GM12878 (cell line): ENCODE measurements around the gene RALGPS1. TPM values are rescaled to one million over a fixed set of nuclear protein-coding genes. Genes with fewer than 3 reads are reported as not detected.

Experiments used
- ATAC-seq: fragments of 200-7000 bp; cut with Tn5 transposase; 3 replicates; pipeline ENCODE4 v1.9.1; 2020; ENCODE audit warnings: mild to moderate bottlenecking, moderate library complexity
- BruUV-seq: library from RNA; stranded (reverse); fragments of 400-500 nt; replicated peaks from 2 replicates; lab custom pipeline; 2021; lab: Mats Ljungman, UMichigan
- CTCF ChIA-PET: fragments of 300-600 bp; sonication (Branson Sonifier 250); formaldehyde crosslinking; extraction: SDS; loops from one replicate; lab custom pipeline; 2021; ENCODE audit warnings: inconsistent platforms; lab: Yijun Ruan, JAX
- POLR2A ChIA-PET: fragments of 350-600 bp; formaldehyde crosslinking; extraction: SDS; loops from one replicate; lab custom pipeline; 2021; ENCODE audit warnings: inconsistent platforms; lab: Charles Lee
- RAD21 ChIA-PET: fragments of 300-600 bp; sonication (Branson Sonifier 250); formaldehyde crosslinking; loops from one replicate; lab custom pipeline; 2023; ENCODE audit warnings: antibody characterized with exemption; ENCODE audit not compliant: unreplicated experiment; lab: Charles Lee
- SMC1A ChIA-PET: fragments of 300-600 bp; sonication (Branson Sonifier 250); formaldehyde crosslinking; loops from one replicate; lab custom pipeline; 2023; ENCODE audit not compliant: unreplicated experiment, uncharacterized antibody; lab: Charles Lee
- DNase-seq: peaks from one replicate; pipeline ENCODE4 v3.0.0-alpha.2; 2011; ENCODE audit warnings: low read depth, low spot score
- FAIRE-seq: peaks from 3 replicates; lab custom pipeline; 2011; peaks lifted over from hg19 to GRCh38; lab: Jason Lieb, UNC
- H2AFZ ChIP-seq: 2 replicates; pipeline ENCODE4 v1.6.0; 2011; ENCODE audit warnings: low read depth, low read length, control low read depth; ENCODE audit not compliant: control insufficient read depth
- H3K27ac ChIP-seq: 2 replicates; pipeline ENCODE4 v1.5.1; 2011; ENCODE audit warnings: control low read depth; ENCODE audit not compliant: control insufficient read depth, insufficient read depth
- H3K27me3 ChIP-seq, 2 experiments: replicated peaks in 1 of 2; 2 replicates each; pipeline versions ENCODE4 v1.6.0 to v1.6.1; 2011; ENCODE audit warnings: low read length in 1 of 2; ENCODE audit not compliant: control insufficient read depth in 2 of 2, insufficient read depth in 2 of 2
- H3K36me3 ChIP-seq, 2 experiments: 2 replicates each; pipeline ENCODE4 v1.5.1; 2011; ENCODE audit warnings: low read length in 1 of 2; ENCODE audit not compliant: control insufficient read depth in 2 of 2, insufficient read depth in 2 of 2
- H3K4me1 ChIP-seq: 2 replicates; pipeline ENCODE4 v1.6.1; 2011; ENCODE audit warnings: mild to moderate bottlenecking, low read length, moderate library complexity, mixed read lengths; ENCODE audit not compliant: control insufficient read depth, insufficient read depth
- H3K4me2 ChIP-seq: 2 replicates; pipeline ENCODE4 v1.6.0; 2011; ENCODE audit warnings: control low read depth; ENCODE audit not compliant: control insufficient read depth, insufficient read depth
- H3K4me3 ChIP-seq: fragments of 200-600 bp; sonication (generic); 2 replicates; pipeline ENCODE4 v1.5.1; 2016
- H3K79me2 ChIP-seq: 2 replicates; pipeline ENCODE4 v1.6.0; 2011; ENCODE audit warnings: low read length; ENCODE audit not compliant: control insufficient read depth, insufficient read depth
- H3K9ac ChIP-seq: 2 replicates; pipeline ENCODE4 v1.8.0; 2011; ENCODE audit warnings: low read length, control low read depth, mixed read lengths; ENCODE audit not compliant: control insufficient read depth, insufficient read depth
- H3K9me3 ChIP-seq: replicated peaks from 3 replicates; pipeline ENCODE4 v1.5.1; 2011; ENCODE audit warnings: mild to moderate bottlenecking, low read length; ENCODE audit not compliant: control insufficient read depth, insufficient read depth
- H4K20me1 ChIP-seq: 2 replicates; pipeline ENCODE4 v1.6.0; 2011; ENCODE audit not compliant: control insufficient read depth, insufficient read depth
- BCLAF1 ChIP-seq: fragments of 450-650 bp; IDR thresholded peaks from 2 replicates; pipeline ENCODE4 v1.6.1; 2017; ENCODE audit warnings: antibody characterized with exemption, mild to moderate bottlenecking, moderate library complexity
- EP300 ChIP-seq, 2 experiments: fragments of 150-350 bp in 1 of 2; IDR thresholded peaks; 2 replicates each; pipeline ENCODE4 v1.6.1; 2011 to 2012; ENCODE audit warnings: low read depth in 2 of 2, low read length in 2 of 2, borderline replicate concordance in 1 of 2, improper control_type of control experiment in 1 of 2, inconsistent platforms in 1 of 2; ENCODE audit not compliant: control insufficient read depth in 1 of 2
- IKZF1 ChIP-seq: fragments of 450-650 bp; conservative IDR thresholded peaks from 2 replicates; pipeline ENCODE4 v1.6.1; 2017; ENCODE audit warnings: antibody characterized with exemption, mild to moderate bottlenecking
- MTA2 ChIP-seq: fragments of 450-650 bp; IDR thresholded peaks from 2 replicates; pipeline ENCODE4 v1.6.1; 2016; ENCODE audit warnings: low read depth, mild to moderate bottlenecking, moderate library complexity
- NR2C1 ChIP-seq: fragments of 450-650 bp; IDR thresholded peaks from 2 replicates; pipeline ENCODE4 v1.6.1; 2017; ENCODE audit warnings: antibody characterized with exemption, mild to moderate bottlenecking, moderate library complexity
- NR2C2 ChIP-seq: IDR thresholded peaks from 2 replicates; pipeline ENCODE4 v1.6.1; 2011; ENCODE audit warnings: borderline replicate concordance, low read depth; ENCODE audit not compliant: control insufficient read depth, insufficient read length
- NR2F1 ChIP-seq: fragments of 450-650 bp; conservative IDR thresholded peaks from 2 replicates; pipeline ENCODE4 v1.6.1; 2017; ENCODE audit warnings: mild to moderate bottlenecking
- POLR2AphosphoS5 ChIP-seq: IDR thresholded peaks from 2 replicates; pipeline ENCODE4 v1.6.1; 2011; ENCODE audit warnings: mild to moderate bottlenecking, low read length, inconsistent platforms
- RB1 ChIP-seq: fragments of 450-650 bp; formaldehyde crosslinking; IDR thresholded peaks from 2 replicates; pipeline ENCODE4 v1.6.1; 2017; ENCODE audit warnings: mild to moderate bottlenecking, borderline replicate concordance
- RELB ChIP-seq: fragments of 450-650 bp; IDR thresholded peaks from 2 replicates; pipeline ENCODE4 v1.6.1; 2017; ENCODE audit warnings: low read depth, mild to moderate bottlenecking, moderate library complexity
- WRNIP1 ChIP-seq: IDR thresholded peaks from 2 replicates; pipeline ENCODE4 v1.6.1; 2011; ENCODE audit warnings: low read depth, low read length, improper control_type of control experiment, borderline replicate concordance
- ZNF274 ChIP-seq: IDR thresholded peaks from one replicate; pipeline ENCODE4 v1.8.0; 2011; ENCODE audit not compliant: insufficient read length, insufficient read depth
- ZNF384 ChIP-seq: IDR thresholded peaks from 2 replicates; pipeline ENCODE4 v1.6.1; 2012; ENCODE audit warnings: low read depth, mild to moderate bottlenecking, low read length, improper control_type of control experiment, borderline replicate concordance
- WGBS: methylation state at CpG from one replicate; pipeline ENCODE4 v1.1.6; 2016; ENCODE audit warnings: low lambda C conversion rate; ENCODE audit not compliant: insufficient replicate concordance, insufficient coverage; ENCODE audit errors: missing lambda C conversion rate; 5-methylcytosine and 5-hydroxymethylcytosine counted together
- in situ Hi-C: fragments of 300-500 bp; cut with MboI; formaldehyde crosslinking; loops from 9 replicates; pipeline ENCODE4 v1.14.3; 2018; ENCODE audit warnings: mixed read lengths
- intact Hi-C: fragments of 100-400 bp; cut with micrococcal nuclease; formaldehyde crosslinking; loops from one replicate; pipeline ENCODE4 v1.14.2; 2022; ENCODE audit not compliant: unreplicated experiment
- polyA plus RNA-seq, 11 experiments: library from polyadenylated mRNA; depleted of rRNA in 4 of 11; unstranded in 6 of 11; stranded (reverse) in 5 of 11; fragments of >200 nt; fragmentation: Nextera tagmentation in 4 of 11; fragmentation: Illumina TruSeq in 1 of 11; extraction: Ambion mirVana in 4 of 11; extraction: Trizol in 1 of 11; gene quantifications; 1 replicate in 1 of 11; 2 replicates in 10 of 11; pipeline versions ENCODE4 v1.2.1 to v1.2.3, GENCODE V29; 2011 to 2016; ENCODE audit warnings: inconsistent platforms in 2 of 11, missing spikeins in 2 of 11, low read depth in 1 of 11
- total RNA-seq, 4 experiments: library from RNA; depleted of rRNA in 3 of 4; stranded (reverse); fragments of >200 nt in 3 of 4; fragmentation: Illumina TruSeq in 1 of 4; extraction: Trizol in 1 of 4; gene quantifications; 2 replicates each; pipeline versions ENCODE4 v1.2.1 to v1.2.3, GENCODE V29; 2013 to 2021
- TF ChIP-seq, protein P1 (sequence below): fragments of 450-650 bp; formaldehyde crosslinking; IDR thresholded peaks from 2 replicates; pipeline ENCODE4 v1.4.0; 2022; ENCODE audit warnings: mild to moderate bottlenecking, moderate library complexity
- TF ChIP-seq, protein P2 (sequence below): IDR thresholded peaks from 2 replicates; pipeline ENCODE4 v1.6.1; 2011; ENCODE audit warnings: borderline replicate concordance, low read depth, mild to moderate bottlenecking, moderate library complexity, mixed read lengths, low read length; ENCODE audit not compliant: insufficient read depth; ENCODE audit errors: extremely low read length

RALGPS1 gene
- total and polyA plus RNA-seq, 10 of the 15 experiments (the other 5 are each of a cell fraction or from before 2014, with no cell fraction given): 0.13 to 5.6 (median 2.7) TPM

GRCh38 chr9:126927419-126927818 lies 12.8 kb downstream of the RALGPS1 start:
- Histone ChIP-seq H3K79me2 (no peaks in the 10 kb centered on the region), H3K4me3 (no peak overlapping the region), H4K20me1 (no peaks in the 10 kb centered on the region), H3K9me3 (no peaks in the 10 kb centered on the region), H3K9ac (no peak overlapping the region), H3K27ac (no peak overlapping the region), H2AFZ (no peak overlapping the region), H3K4me2 (no peak overlapping the region), H3K4me1 (peaks cover 9% of the 10 kb centered on the region; the same call in 1 of the 2 replicates), H3K36me3 (no peaks in the 10 kb centered on the region), H3K27me3 (no peaks in the 10 kb centered on the region)
- FAIRE-seq: no peak
- SMC1A ChIA-PET: interaction anchor here (1.8 kb wide), 1 partner anchor 64 kb away, joined by 6 read pairs; no protein-coding TSS in a partner anchor
- no peak for ATAC-seq
- in situ Hi-C loops (no loop called here), intact Hi-C loops (no loop called here)
- POLR2A ChIA-PET: interaction anchor here (0.5 kb wide), 1 partner anchor 207 kb away, joined by 7 read pairs; no protein-coding TSS in a partner anchor
- DNase-seq: no peak
- BruUV-seq: no TSS peak
- 66% methylated on average over 6 of the region's 6 CpGs for WGBS
- RAD21 ChIA-PET: interaction anchor here (0.9 kb wide), 1 partner anchor 123 kb away, joined by 3 read pairs; the partner anchor contains the start of gene ZBTB43
- CTCF ChIA-PET: interaction anchor here (0.7 to 1.5 kb wide), 2 partner anchors 14 to 457 kb away, joined by 3 to 10 read pairs; no protein-coding TSS in a partner anchor
- TF ChIP-seq RELB (no peak), MTA2 (no peak), WRNIP1 (no peak), EP300 (IDR thresholded peaks at IDR 0.05; ENCODE audit: borderline replicate concordance in 1 of 2, control insufficient read depth in 1 of 2, low read depth in 2 of 2, low read length in 2 of 2) (no peak), BCLAF1 (no peak), NR2F1 (no peak), ZNF384 (no peak), IKZF1 (no peak), NR2C1 (no peak), NR2C2 (no peak), RB1 (no peak), POLR2AphosphoS5 (no peak), ZNF274 (no peak)
- TF ChIP-seq, protein P1, sequence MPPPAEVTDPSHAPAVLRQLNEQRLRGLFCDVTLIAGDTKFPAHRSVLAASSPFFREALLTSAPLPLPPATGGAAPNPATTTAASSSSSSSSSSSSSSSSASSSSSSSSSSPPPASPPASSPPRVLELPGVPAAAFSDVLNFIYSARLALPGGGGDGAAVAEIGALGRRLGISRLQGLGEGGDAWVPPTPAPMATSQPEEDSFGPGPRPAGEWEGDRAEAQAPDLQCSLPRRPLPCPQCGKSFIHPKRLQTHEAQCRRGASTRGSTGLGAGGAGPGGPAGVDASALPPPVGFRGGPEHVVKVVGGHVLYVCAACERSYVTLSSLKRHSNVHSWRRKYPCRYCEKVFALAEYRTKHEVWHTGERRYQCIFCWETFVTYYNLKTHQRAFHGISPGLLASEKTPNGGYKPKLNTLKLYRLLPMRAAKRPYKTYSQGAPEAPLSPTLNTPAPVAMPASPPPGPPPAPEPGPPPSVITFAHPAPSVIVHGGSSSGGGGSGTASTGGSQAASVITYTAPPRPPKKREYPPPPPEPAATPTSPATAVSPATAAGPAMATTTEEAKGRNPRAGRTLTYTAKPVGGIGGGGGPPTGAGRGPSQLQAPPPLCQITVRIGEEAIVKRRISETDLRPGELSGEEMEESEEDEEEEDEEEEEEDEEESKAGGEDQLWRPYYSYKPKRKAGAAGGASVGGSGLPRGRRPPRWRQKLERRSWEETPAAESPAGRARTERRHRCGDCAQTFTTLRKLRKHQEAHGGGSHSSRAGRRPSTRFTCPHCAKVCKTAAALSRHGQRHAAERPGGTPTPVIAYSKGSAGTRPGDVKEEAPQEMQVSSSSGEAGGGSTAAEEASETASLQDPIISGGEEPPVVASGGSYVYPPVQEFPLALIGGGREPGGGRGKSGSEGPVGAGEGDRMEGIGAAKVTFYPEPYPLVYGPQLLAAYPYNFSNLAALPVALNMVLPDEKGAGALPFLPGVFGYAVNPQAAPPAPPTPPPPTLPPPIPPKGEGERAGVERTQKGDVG (CRISPR knock-in tag): no peak
- TF ChIP-seq, protein P2, sequence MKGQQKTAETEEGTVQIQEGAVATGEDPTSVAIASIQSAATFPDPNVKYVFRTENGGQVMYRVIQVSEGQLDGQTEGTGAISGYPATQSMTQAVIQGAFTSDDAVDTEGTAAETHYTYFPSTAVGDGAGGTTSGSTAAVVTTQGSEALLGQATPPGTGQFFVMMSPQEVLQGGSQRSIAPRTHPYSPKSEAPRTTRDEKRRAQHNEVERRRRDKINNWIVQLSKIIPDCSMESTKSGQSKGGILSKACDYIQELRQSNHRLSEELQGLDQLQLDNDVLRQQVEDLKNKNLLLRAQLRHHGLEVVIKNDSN: no peak
